T-helper 17 cell (primary cell): ENCODE results near the gene FAM83G. TPM values are rescaled to one million over a fixed set of nuclear protein-coding genes. Genes with fewer than 3 reads are reported as not detected.

Source experiments
- ATAC-seq: fragments of 150-1000 bp; cut with Tn5 transposase; 2 replicates; pipeline ENCODE4 v1.10.0; 2021; ENCODE audit warnings: mild to moderate bottlenecking, moderate library complexity
- DNase-seq, 3 donors: peaks; one replicate each; pipeline versions ENCODE4 v3.0.0 to v3.0.0-alpha.2; 2020 to 2021
- H3K9me3 ChIP-seq: one replicate; pipeline ENCODE4 v1.7.0; 2013; ENCODE audit warnings: low read length, mild to moderate bottlenecking; ENCODE audit not compliant: control insufficient read depth, poor library complexity, severe bottlenecking
- H3K27ac Mint-ChIP-seq: one replicate; pipeline ENCODE4 v1.8.0; 2022; ENCODE audit warnings: mild to moderate bottlenecking, moderate library complexity, mixed read lengths
- H3K27me3 Mint-ChIP-seq: one replicate; pipeline ENCODE4 v1.8.0; 2022; ENCODE audit warnings: mixed read lengths
- H3K36me3 Mint-ChIP-seq: one replicate; pipeline ENCODE4 v1.8.0; 2022; ENCODE audit warnings: low read depth, mixed read lengths
- H3K4me1 Mint-ChIP-seq: one replicate; pipeline ENCODE4 v1.8.0; 2022; ENCODE audit warnings: mild to moderate bottlenecking, mixed read lengths
- H3K4me3 Mint-ChIP-seq: one replicate; pipeline ENCODE4 v1.8.0; 2022; ENCODE audit warnings: mild to moderate bottlenecking, moderate library complexity, mixed read lengths
- total RNA-seq, 4 donors: library from RNA in 2 of 4; stranded (reverse) in 2 of 4; gene quantifications; one replicate each; pipeline ENCODE4 v1.2.3 and lab custom pipeline; 2022 to 2026

The FAM83G gene
- total RNA-seq, 2 donors from 2014 or later: 7.8 to 7.9 TPM

GRCh38 chr17:18950944-18951905 is 53.3 kb downstream of the FAM83G start:
- peaks cover 2% of the 10 kb centered on the region for H3K36me3 Mint-ChIP-seq
- peaks cover 27% of the 10 kb centered on the region for H3K4me1 Mint-ChIP-seq
- no peak overlapping the region for H3K27ac Mint-ChIP-seq
- peaks cover 19% of the 10 kb centered on the region for H3K27me3 Mint-ChIP-seq
- DNase-seq (no peak), ATAC-seq (no peak)
- H3K9me3 ChIP-seq: no peaks in the 10 kb centered on the region
- no peak overlapping the region for H3K4me3 Mint-ChIP-seq

DNA sequence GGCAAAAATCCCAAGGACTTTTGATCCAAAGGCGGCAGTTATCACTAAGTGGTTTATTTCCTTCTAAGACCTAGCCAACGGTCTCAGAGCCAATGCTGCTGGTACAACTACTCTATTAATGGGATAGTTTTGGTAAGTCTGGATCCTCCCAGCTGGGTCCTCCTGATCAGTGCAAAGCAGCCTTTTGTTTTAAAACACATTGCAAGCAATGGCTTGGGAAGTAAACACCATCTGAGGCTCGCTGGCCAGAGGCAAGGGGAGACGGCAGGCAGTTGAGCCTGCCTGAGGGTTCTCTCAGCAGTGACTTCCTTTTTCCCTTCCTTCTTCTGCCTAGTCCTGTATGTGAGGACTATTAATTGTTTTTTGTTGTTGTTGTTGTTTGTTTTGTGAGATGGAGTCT is 54.2 kb downstream of the FAM83G start:
- H3K27ac Mint-ChIP-seq: no peak overlapping the region
- peaks cover 24% of the 10 kb centered on the region for H3K27me3 Mint-ChIP-seq
- H3K4me1 Mint-ChIP-seq: peaks cover 24% of the 10 kb centered on the region
- H3K9me3 ChIP-seq: no peaks in the 10 kb centered on the region
- ATAC-seq (no peak), DNase-seq (no peak)
- peaks cover 2% of the 10 kb centered on the region for H3K36me3 Mint-ChIP-seq
- no peak overlapping the region for H3K4me3 Mint-ChIP-seq

DNA sequence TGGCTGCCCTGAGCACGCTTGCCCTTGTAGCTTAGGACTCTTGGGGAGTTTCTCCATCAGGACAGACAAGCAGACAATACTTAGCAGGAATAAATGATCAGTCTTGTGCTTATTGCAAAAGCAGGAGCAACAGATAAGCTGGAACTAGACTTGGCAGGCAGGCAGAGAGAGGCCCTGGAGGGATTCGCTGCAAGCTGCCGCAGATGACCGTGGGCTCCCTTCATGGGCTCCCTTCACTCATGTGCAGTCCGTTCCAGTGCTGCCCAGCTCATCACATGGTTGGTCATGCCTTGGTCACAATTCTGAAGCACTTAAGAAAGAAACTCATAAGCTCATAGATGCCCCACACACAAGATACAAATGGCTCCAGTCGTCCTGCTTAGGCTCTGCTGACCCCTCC is 55.0 kb downstream of the FAM83G start:
- peaks cover 17% of the 10 kb centered on the region for H3K4me1 Mint-ChIP-seq
- H3K36me3 Mint-ChIP-seq: peaks cover 2% of the 10 kb centered on the region
- H3K4me3 Mint-ChIP-seq: no peak overlapping the region
- DNase-seq: no peak
- H3K27me3 Mint-ChIP-seq: peaks cover 24% of the 10 kb centered on the region
- H3K27ac Mint-ChIP-seq: no peak overlapping the region
- no peaks in the 10 kb centered on the region for H3K9me3 ChIP-seq
- ATAC-seq: no peak

DNA sequence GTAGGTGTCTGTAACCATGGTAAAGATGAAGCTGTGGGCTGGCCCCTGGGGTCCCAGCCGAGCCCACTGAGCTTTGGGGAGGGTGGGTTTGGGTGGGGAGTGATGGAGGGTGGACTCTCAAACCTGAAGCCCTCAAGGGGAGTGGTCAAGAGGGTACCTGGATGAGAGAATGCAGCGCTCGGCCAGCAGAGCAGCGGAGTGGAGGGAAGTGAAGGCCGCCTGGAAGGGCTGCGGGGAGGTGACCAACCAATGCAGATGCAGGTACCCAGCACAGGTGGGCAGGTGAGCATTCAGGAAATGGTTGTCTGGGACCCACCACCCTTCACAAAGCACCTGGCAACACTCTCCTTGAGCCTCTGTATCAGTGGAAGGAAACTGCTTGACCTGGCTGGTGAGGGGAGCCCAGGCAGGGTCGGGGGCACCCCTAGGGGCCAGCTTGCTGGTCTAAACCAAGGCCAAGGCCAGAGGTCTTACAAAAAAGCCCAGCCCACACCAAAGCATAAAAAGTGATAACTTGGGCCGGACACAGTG is 56.0 kb downstream of the FAM83G start:
- no peak overlapping the region for H3K27ac Mint-ChIP-seq

GRCh38 chr17:18947866-18948265 is 56.7 kb downstream of the FAM83G start:
- no peak overlapping the region for H3K4me3 Mint-ChIP-seq

More for the DNA sequence above, 56.0 kb downstream of the FAM83G start:
- no peaks in the 10 kb centered on the region for H3K9me3 ChIP-seq
- H3K36me3 Mint-ChIP-seq: peaks cover 2% of the 10 kb centered on the region
- H3K27me3 Mint-ChIP-seq: peaks cover 24% of the 10 kb centered on the region
- DNase-seq (no peak), ATAC-seq (no peak)
- no peak overlapping the region for H3K4me3 Mint-ChIP-seq
- peaks cover 13% of the 10 kb centered on the region for H3K4me1 Mint-ChIP-seq

GRCh38 chr17:18946536-18946935 is 58.0 kb downstream of the FAM83G start:
- no peak for ATAC-seq

More at GRCh38 chr17:18947866-18948265, 56.7 kb downstream of the FAM83G start:
- Mint-ChIP-seq H3K27ac (no peak overlapping the region), H3K27me3 (peaks cover 24% of the 10 kb centered on the region), H3K4me1 (peaks cover 10% of the 10 kb centered on the region), H3K36me3 (peaks cover 2% of the 10 kb centered on the region)
- ATAC-seq: no peak
- no peak for DNase-seq
- no peaks in the 10 kb centered on the region for H3K9me3 ChIP-seq

GRCh38 chr17:18944646-18945045 is 59.9 kb downstream of the FAM83G start:
- peaks cover 6% of the 10 kb centered on the region for H3K4me1 Mint-ChIP-seq

More at GRCh38 chr17:18946536-18946935, 58.0 kb downstream of the FAM83G start:
- Mint-ChIP-seq H3K27me3 (peaks cover 32% of the 10 kb centered on the region), H3K4me1 (peaks cover 10% of the 10 kb centered on the region), H3K4me3 (no peak overlapping the region), H3K36me3 (peaks cover 2% of the 10 kb centered on the region), H3K27ac (peak overlapping the region; percentile 39)
- no peak for DNase-seq
- no peaks in the 10 kb centered on the region for H3K9me3 ChIP-seq

DNA sequence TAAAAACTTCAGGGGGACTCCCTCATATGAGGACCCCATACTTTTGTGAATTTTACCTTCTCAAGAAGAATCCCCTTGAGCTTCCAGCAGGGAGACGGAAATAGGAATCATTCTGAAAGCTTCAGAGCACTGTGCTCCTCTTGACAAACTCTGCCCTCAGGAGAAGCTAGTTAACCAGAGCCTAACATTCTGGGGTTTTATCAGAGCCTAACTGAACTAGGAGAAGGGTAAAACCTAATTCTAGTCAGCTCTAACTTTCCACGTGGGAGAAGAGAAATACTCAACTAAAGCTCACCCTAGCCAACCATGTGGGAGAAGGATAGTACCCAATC is 65.9 kb downstream of the FAM83G start:
- Mint-ChIP-seq H3K27ac (no peak overlapping the region), H3K4me1 (peaks cover 2% of the 10 kb centered on the region), H3K27me3 (peaks cover 18% of the 10 kb centered on the region), H3K4me3 (no peak overlapping the region), H3K36me3 (no peaks in the 10 kb centered on the region)
- no peaks in the 10 kb centered on the region for H3K9me3 ChIP-seq
- DNase-seq (no peak), ATAC-seq (no peak)

More at GRCh38 chr17:18944646-18945045, 59.9 kb downstream of the FAM83G start:
- H3K27ac Mint-ChIP-seq: no peak overlapping the region
- H3K36me3 Mint-ChIP-seq: peaks cover 2% of the 10 kb centered on the region
- H3K9me3 ChIP-seq: no peaks in the 10 kb centered on the region
- H3K4me3 Mint-ChIP-seq: no peak overlapping the region
- no peak for ATAC-seq
- DNase-seq: no peak
- H3K27me3 Mint-ChIP-seq: peaks cover 29% of the 10 kb centered on the region

- no peak overlapping the region for H3K4me3 Mint-ChIP-seq
- no peak for DNase-seq
- H3K9me3 ChIP-seq: no peaks in the 10 kb centered on the region
- H3K27me3 Mint-ChIP-seq: peaks cover 18% of the 10 kb centered on the region
- H3K4me1 Mint-ChIP-seq: peaks cover 2% of the 10 kb centered on the region
- no peak overlapping the region for H3K27ac Mint-ChIP-seq
- no peak for ATAC-seq
- H3K36me3 Mint-ChIP-seq: no peaks in the 10 kb centered on the region
Observed at GRCh38 chr17:18937981-18938691, 66.4 kb downstream of the FAM83G start.

- DNase-seq: no peak
- ATAC-seq: no peak
- H3K4me1 Mint-ChIP-seq: peaks cover 11% of the 10 kb centered on the region
- no peaks in the 10 kb centered on the region for H3K36me3 Mint-ChIP-seq
- no peak overlapping the region for H3K4me3 Mint-ChIP-seq
- H3K27ac Mint-ChIP-seq: peak overlapping the region; percentile 54
- H3K9me3 ChIP-seq: no peaks in the 10 kb centered on the region
- no peaks in the 10 kb centered on the region for H3K27me3 Mint-ChIP-seq
Observed at GRCh38 chr17:18933102-18934058, 71.2 kb downstream of the FAM83G start.

DNA sequence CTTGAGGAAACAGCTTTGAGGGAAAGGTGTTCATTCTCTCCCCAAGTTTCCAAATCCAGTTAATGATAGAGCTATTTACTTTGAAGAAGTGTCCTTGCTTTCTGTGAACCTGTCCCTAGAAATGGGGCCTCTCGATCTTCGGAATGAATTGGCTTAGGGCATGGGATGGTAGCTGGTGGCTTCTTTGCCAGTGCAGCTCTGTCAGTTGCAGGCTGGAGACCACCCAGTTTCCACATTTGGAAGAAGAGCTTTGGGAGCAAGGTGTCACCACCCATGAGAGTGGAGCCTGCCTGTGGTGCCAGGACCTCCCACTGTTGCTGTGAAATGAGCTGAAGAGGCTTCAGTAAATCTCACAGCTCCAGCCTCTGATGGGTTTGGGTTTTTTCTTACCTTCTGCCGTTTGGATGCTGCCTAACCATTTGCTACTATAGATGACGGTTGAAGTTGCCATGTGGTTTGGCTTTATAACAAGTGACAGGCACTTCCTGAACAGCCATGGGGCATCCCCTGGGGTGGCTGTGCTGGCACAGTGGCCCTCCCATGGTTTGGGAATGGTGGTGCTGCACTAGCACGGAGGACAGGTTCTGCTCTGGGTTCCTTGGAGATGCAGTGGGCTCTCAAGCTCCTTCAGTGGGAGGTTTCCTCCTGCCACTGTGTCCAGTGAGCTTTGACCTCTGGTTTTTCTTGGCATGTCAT is 72.1 kb downstream of the FAM83G start:
- ATAC-seq: peak; percentile 65
- H3K36me3 Mint-ChIP-seq: no peaks in the 10 kb centered on the region
- H3K4me3 Mint-ChIP-seq: no peak overlapping the region

DNA sequence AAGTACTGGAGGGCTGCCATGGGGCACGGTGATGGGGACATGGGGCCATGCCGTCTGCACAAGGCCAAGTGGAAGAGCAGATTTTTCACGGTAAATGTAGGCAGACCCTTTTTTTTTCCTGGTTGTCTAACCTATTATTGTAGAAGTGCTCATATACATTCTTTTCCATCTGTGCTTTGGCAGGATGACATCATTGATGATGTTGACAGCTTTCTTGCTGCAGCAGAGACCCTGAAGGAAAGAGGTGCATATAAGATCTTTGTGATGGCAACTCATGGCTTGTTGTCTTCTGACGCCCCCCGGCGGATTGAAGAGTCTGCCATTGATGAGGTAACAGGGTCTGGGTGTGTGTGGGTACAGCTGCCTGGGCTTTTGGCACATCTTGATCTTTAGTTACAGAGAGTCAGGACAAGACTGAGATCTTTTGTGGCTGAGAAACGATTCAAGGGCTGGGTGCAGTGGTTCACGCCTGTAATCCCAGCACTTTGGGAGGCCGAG is 75.9 kb downstream of the FAM83G start:
- H3K9me3 ChIP-seq: no peaks in the 10 kb centered on the region
- H3K27me3 Mint-ChIP-seq: no peaks in the 10 kb centered on the region
- no peak for ATAC-seq
- DNase-seq: no peak
- no peak overlapping the region for H3K27ac Mint-ChIP-seq
- H3K4me3 Mint-ChIP-seq: no peak overlapping the region
- H3K4me1 Mint-ChIP-seq: peaks cover 15% of the 10 kb centered on the region
- H3K36me3 Mint-ChIP-seq: peaks cover 3% of the 10 kb centered on the region

More for the DNA sequence above, 72.1 kb downstream of the FAM83G start:
- no peaks in the 10 kb centered on the region for H3K9me3 ChIP-seq
- Mint-ChIP-seq H3K27ac (no peak overlapping the region), H3K27me3 (no peaks in the 10 kb centered on the region), H3K4me1 (peaks cover 12% of the 10 kb centered on the region)
- DNase-seq: no peak
